Measurements from ENCODE around the gene EXOC4.

- TF ChIP-seq CTCF (IDR thresholded peaks at IDR 0.05; ENCODE audit: low read length) (no peak), EZH2 (IDR thresholded peaks at IDR 0.05; ENCODE audit: borderline replicate concordance, low read length) (no peak)
Measured at GRCh38 chr7:133504825-133505224, 251.9 kb downstream of the EXOC4 start.

All from OCI-LY1 (cell line).